ENCODE measurements around the gene TDRD6.
"Not testable (repeated sequence)": the region's sequence is repeated elsewhere in the genome, so short reads cannot be mapped to it uniquely, and the experiment has no call there.

The TDRD6 gene

DNA sequence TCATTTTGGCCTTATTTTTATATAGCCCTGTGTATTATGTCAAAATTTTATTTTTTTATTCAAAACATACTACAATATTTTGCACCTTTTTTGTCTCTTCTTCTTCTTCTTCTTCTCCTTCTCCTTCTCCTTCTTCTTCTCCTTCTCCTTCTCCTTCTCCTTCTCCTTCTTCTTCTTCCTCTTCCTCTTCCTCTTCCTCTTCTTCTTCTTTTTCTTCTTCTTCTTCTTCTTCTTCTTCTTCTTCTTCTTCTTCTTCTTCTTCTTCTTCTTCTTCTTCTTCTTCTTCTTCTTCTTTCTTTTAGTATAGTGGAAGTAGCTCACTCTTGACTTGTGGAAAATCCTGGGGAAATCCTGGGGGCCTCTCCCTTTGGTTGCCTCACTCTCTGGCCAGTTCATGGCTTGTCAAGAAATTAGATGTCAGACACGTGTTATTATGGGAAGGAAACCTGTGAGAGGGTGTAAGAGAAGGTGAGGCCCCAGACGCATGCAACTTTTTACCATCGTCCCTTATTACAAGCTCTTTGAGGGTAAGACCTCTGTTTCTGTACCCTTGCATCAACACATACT, 56.6 kb downstream of the TDRD6 start:
- DNase-seq = not testable (repeated sequence)

DNA sequence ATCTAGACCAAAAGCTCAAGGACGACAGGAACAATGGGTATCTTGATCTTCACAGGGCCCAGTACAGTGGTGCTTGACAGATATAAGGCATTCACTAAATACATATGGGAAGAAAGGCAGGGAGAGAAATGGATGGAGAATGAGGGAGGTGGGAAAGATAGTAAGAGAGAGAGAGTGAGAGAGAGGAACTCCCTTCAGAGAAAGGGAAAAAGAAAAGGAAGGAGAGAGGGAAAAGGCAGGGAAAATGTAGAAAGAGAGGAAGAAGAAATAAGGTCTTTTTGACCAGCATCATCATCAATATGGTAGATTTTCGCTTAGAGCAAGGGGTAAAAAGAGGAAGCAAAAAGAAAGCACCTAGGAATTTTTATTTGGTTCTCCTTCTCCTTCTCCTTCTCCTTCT, 58.3 kb downstream of the TDRD6 start:
- DNase-seq = no peak

DNA sequence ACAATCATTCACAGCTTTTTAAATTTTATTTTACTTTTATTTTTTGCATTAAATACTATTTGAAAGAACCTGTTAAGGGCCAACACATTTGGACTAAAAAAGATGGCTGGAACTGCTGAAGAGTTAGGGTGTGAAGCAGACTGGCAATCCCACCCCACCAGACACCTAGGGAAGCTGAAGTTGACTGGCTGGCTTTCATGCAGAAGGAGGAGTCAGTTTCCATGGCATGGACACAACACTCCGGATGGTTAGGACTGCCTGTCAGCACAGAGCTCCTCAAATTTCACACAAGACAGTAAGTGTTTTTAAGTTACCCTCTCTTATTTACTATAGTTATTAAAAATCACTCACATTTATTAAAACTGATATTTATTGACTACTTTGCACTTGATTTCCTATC, 59.0 kb downstream of the TDRD6 start, which contains the start of gene ANKRD66:
TSS of gene ANKRD66 (plus strand) at position 238 of the 400 bp plus-strand sequence. CDS start 5,016 bp downstream, outside the sequence.
- no peak for DNase-seq

DNA sequence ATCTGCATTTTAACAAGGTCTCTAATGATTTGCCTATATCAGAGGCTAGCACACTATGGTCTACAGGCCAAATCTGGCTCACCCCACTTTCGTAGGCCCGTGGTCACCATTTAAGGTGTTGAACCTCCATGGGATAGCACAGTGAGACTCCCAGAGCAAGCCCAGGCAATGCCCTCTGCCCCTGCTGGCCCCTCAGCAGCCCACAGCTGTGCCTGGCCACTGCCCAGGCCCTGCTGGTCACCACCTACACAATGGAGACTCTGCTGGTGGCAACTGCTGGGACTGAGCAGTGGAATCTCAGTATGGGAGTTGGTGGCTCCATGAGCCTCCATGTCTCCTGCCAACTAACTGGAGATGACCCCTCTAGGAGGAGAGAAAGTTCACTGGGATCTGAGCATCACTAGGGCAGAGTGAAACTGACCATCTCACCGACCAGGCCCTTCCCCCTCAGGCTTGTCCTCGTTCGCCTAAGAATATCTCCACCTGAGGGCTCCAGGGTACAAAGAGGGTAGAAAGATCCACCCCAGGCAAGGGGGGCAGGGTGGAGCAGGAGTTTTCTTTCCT, 61.3 kb downstream of the TDRD6 start:
- no peak for DNase-seq

DNA sequence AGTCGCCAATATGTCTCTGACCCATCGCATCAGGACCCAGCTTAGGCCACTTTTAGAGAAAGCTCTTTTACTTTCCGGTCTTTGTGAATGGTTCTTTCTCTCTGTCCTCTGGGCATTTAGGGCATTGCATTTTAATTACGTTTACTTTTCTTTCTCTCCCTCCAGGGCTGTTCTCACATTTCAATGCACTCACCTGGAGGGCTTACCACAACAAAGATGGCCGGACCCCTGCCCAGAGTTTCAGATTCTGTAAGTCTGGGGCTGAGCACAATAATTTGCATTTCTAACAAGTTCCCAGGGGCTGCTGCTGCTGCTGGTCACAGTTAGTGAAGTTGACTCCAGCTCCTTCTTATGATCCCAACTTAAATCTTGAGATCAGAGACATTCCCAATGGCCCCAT, 62.0 kb downstream of the TDRD6 start:
- no peak for DNase-seq

DNA sequence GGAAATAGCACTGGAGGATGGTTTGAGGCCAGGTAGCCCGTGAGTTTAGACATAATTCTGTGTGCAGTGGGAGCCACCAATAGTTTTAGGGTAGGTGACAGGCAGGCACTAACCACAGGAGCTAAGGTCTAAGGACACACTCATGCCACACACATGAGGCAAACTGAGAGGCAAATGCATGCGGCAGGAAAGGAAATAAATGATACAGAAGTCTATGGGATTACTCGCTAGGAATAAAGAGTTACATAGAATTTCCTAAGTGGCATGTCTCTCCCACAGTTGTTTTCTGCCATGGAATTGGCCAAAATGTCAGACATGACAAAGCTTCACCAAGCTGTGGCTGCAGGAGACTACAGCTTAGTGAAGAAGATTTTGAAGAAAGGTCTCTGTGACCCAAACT, 64.0 kb downstream of the TDRD6 start:
- no peak for DNase-seq
